Measurements from ENCODE around the gene LCE4A. TPM values are rescaled to one million over a fixed set of nuclear protein-coding genes. Genes with fewer than 3 reads are reported as not detected.

LCE4A gene
- total RNA-seq, 1 experiment from 2014 or later = not detected

GRCh38 chr1:152747831-152748230, 39.9 kb downstream of the LCE4A start:
- POLR2A ChIA-PET = no interaction called here
- no peak for TF ChIP-seq CTCF (IDR thresholded peaks at IDR 0.05; ENCODE audit: insufficient read depth in 1 of 2, low read depth in 1 of 2, low read length in 1 of 2, severe bottlenecking in 1 of 2, unreplicated experiment in 1 of 2)
- no peak overlapping the region for H3K27ac Mint-ChIP-seq (ENCODE audit: unreplicated experiment)
- H3K9me3 Mint-ChIP-seq (ENCODE audit: unreplicated experiment) = no peaks in the 10 kb centered on the region
- intact Hi-C loops (cut with micrococcal nuclease; ENCODE audit: unreplicated experiment) = no loop called here
- H3K4me1 Mint-ChIP-seq (ENCODE audit: low read depth, unreplicated experiment) = peaks cover 29% of the 10 kb centered on the region
- H3K4me3 Mint-ChIP-seq (ENCODE audit: unreplicated experiment) = no peak overlapping the region
- H3K36me3 Mint-ChIP-seq (ENCODE audit: insufficient read depth, unreplicated experiment) = no peaks in the 10 kb centered on the region
- CTCF ChIA-PET = no interaction called here
- Histone ChIP-seq H3K27me3 (replicated peaks; ENCODE audit: control insufficient read depth, insufficient read depth, low read length) (no peaks in the 10 kb centered on the region), H3K4me1 (peaks cover 25% of the 10 kb centered on the region), H3K36me3 (ENCODE audit: control insufficient read depth, insufficient read depth, low read length) (no peaks in the 10 kb centered on the region), H3K4me3 (ENCODE audit: low read depth, low read length) (no peak overlapping the region), H3K9me3 (no peaks in the 10 kb centered on the region)
- peaks cover 6% of the 10 kb centered on the region for H3K27me3 Mint-ChIP-seq (ENCODE audit: insufficient read depth, unreplicated experiment)
- no TSS peak for BruUV-seq (replicated peaks)
- DNase-seq = no peak

- CTCF ChIA-PET = no interaction called here
Measured at GRCh38 chr1:152752225-152752624, 44.3 kb downstream of the LCE4A start.

GRCh38 chr1:152753586-152753985, 45.6 kb downstream of the LCE4A start:
- intact Hi-C loops (cut with micrococcal nuclease; ENCODE audit: unreplicated experiment) = no loop called here
- Mint-ChIP-seq H3K27ac (ENCODE audit: unreplicated experiment) (no peak overlapping the region), H3K36me3 (ENCODE audit: insufficient read depth, unreplicated experiment) (no peaks in the 10 kb centered on the region)

More at GRCh38 chr1:152752225-152752624, 44.3 kb downstream of the LCE4A start:
- POLR2A ChIA-PET = no interaction called here
- Mint-ChIP-seq H3K4me3 (ENCODE audit: unreplicated experiment) (no peak overlapping the region), H3K27ac (ENCODE audit: unreplicated experiment) (no peak overlapping the region), H3K9me3 (ENCODE audit: unreplicated experiment) (no peaks in the 10 kb centered on the region), H3K27me3 (ENCODE audit: insufficient read depth, unreplicated experiment) (peaks cover 14% of the 10 kb centered on the region), H3K36me3 (ENCODE audit: insufficient read depth, unreplicated experiment) (no peaks in the 10 kb centered on the region), H3K4me1 (ENCODE audit: low read depth, unreplicated experiment) (peaks cover 6% of the 10 kb centered on the region)
- Histone ChIP-seq H3K36me3 (ENCODE audit: control insufficient read depth, insufficient read depth, low read length) (no peaks in the 10 kb centered on the region), H3K4me3 (ENCODE audit: low read depth, low read length) (no peak overlapping the region), H3K4me1 (peaks cover under 1% of the 10 kb centered on the region; the same call in 1 of the 2 replicates), H3K9me3 (no peaks in the 10 kb centered on the region), H3K27me3 (replicated peaks; ENCODE audit: control insufficient read depth, insufficient read depth, low read length) (no peaks in the 10 kb centered on the region)
- no peak for DNase-seq
- BruUV-seq (replicated peaks) = no TSS peak
- no peak for TF ChIP-seq CTCF (IDR thresholded peaks at IDR 0.05; ENCODE audit: insufficient read depth in 1 of 2, low read depth in 1 of 2, low read length in 1 of 2, severe bottlenecking in 1 of 2, unreplicated experiment in 1 of 2)
- intact Hi-C loops (cut with micrococcal nuclease; ENCODE audit: unreplicated experiment) = no loop called here

More at GRCh38 chr1:152753586-152753985, 45.6 kb downstream of the LCE4A start:
- DNase-seq = no peak
- Histone ChIP-seq H3K27me3 (replicated peaks; ENCODE audit: control insufficient read depth, insufficient read depth, low read length) (no peaks in the 10 kb centered on the region), H3K36me3 (ENCODE audit: control insufficient read depth, insufficient read depth, low read length) (no peaks in the 10 kb centered on the region), H3K4me3 (ENCODE audit: low read depth, low read length) (no peak overlapping the region), H3K4me1 (no peaks in the 10 kb centered on the region), H3K9me3 (no peaks in the 10 kb centered on the region)
- peaks cover 14% of the 10 kb centered on the region for H3K27me3 Mint-ChIP-seq (ENCODE audit: insufficient read depth, unreplicated experiment)
- no TSS peak for BruUV-seq (replicated peaks)
- CTCF ChIA-PET = no interaction called here
- TF ChIP-seq CTCF (IDR thresholded peaks at IDR 0.05; ENCODE audit: insufficient read depth in 1 of 2, low read depth in 1 of 2, low read length in 1 of 2, severe bottlenecking in 1 of 2, unreplicated experiment in 1 of 2) = no peak
- POLR2A ChIA-PET = no interaction called here
- no peak overlapping the region for H3K4me3 Mint-ChIP-seq (ENCODE audit: unreplicated experiment)
- peaks cover 6% of the 10 kb centered on the region for H3K4me1 Mint-ChIP-seq (ENCODE audit: low read depth, unreplicated experiment)
- no peaks in the 10 kb centered on the region for H3K9me3 Mint-ChIP-seq (ENCODE audit: unreplicated experiment)
